Right lobe of liver (tissue), 6 donors: ENCODE measurements around the gene DUSP28. TPM values are rescaled to one million over a fixed set of nuclear protein-coding genes. Genes with fewer than 3 reads are reported as not detected.
"Not testable (repeated sequence)": the region's sequence is repeated elsewhere in the genome, so short reads cannot be mapped to it uniquely, and the experiment has no call there.

Experiments used
- ATAC-seq, 4 donors: fragments of 200-7000 bp; cut with Tn5 transposase; one replicate each; pipeline ENCODE4 v1.9.1; 2020; ENCODE audit warnings: mild to moderate bottlenecking in 4 of 4, moderate library complexity in 4 of 4
- DNase-seq, 3 donors: peaks; one replicate each; pipeline ENCODE4 v3.0.0-alpha.2; 2020
- H3K27ac ChIP-seq, 3 donors: fragments of 200-600 bp; one replicate each; pipeline ENCODE4 v1.8.0; 2022
- H3K27me3 ChIP-seq, 2 donors: fragments of 200-600 bp; one replicate each; pipeline ENCODE4 v1.8.0; 2022
- H3K36me3 ChIP-seq, 4 donors: fragments of 200-600 bp; sonication (generic) in 1 of 4; one replicate each; pipeline versions ENCODE4 v1.5.1 to v1.8.0; 2017 to 2022; ENCODE audit warnings: control low read depth in 1 of 4
- H3K4me1 ChIP-seq, 4 donors: fragments of 200-600 bp; sonication (generic) in 1 of 4; one replicate each; pipeline versions ENCODE4 v1.5.1 to v1.8.0; 2017 to 2022; ENCODE audit warnings: control low read depth in 1 of 4
- H3K4me3 ChIP-seq, 3 donors: fragments of 200-600 bp; one replicate each; pipeline ENCODE4 v1.8.0; 2022
- H3K9me3 ChIP-seq, 4 donors: fragments of 200-600 bp; sonication (generic) in 1 of 4; one replicate each; pipeline versions ENCODE4 v1.5.1 to v1.8.0; 2017 to 2022; ENCODE audit warnings: control low read depth in 1 of 4
- POLR2A ChIP-seq: fragments of 450-650 bp; IDR thresholded peaks from one replicate; pipeline ENCODE4 v1.6.1; 2017; ENCODE audit warnings: antibody characterized with exemption, mild to moderate bottlenecking
- WGBS: methylation state at CpG from one replicate; pipeline ENCODE4 v1.1.6; 2018; ENCODE audit warnings: low coverage, low lambda C conversion rate; ENCODE audit not compliant: insufficient coverage; ENCODE audit errors: missing lambda C conversion rate; 5-methylcytosine and 5-hydroxymethylcytosine counted together
- intact Hi-C, 2 donors: fragments of 100-400 bp; cut with DNase I; formaldehyde crosslinking; loops; one replicate each; pipeline versions ENCODE4 v1.11.2 to v1.14.1; 2022
- total RNA-seq, 6 experiments: library from RNA; depleted of rRNA in 2 of 6; stranded (reverse); fragments of >200 nt in 2 of 6; fragmentation: NEBNext Ultra II Directional in 3 of 6; extraction: Animal tissue kit (Norgen Biotek cat#: 25700) in 3 of 6; gene quantifications; one replicate each; pipeline versions ENCODE4 v1.1.0 to v1.2.4, GENCODE V29; 2016 to 2023
- TF ChIP-seq, protein P1 (sequence below), 4 donors: fragments of 200-600 bp in 3 of 4; fragments of 450-650 bp in 1 of 4; IDR thresholded peaks; one replicate each; pipeline versions ENCODE4 v1.5.1 to v1.8.0; 2016 to 2022; ENCODE audit warnings: antibody characterized with exemption in 4 of 4, mild to moderate bottlenecking in 2 of 4
- donor health status: DM: no; HTN: yes; CAD: no.
- donor health status: DM: no; HTN: no; CAD: no.
- donor health status: DM: no; HTN: no; CAD: no.
- donor health status: DM: no; HTN: yes; CAD: no.
- donor health status: DM: no; HTN: yes; CAD: no.

The DUSP28 gene
- total RNA-seq, 6 experiments from 2014 or later, result 1.3 to 3.5 (median 2.1) TPM

DNA sequence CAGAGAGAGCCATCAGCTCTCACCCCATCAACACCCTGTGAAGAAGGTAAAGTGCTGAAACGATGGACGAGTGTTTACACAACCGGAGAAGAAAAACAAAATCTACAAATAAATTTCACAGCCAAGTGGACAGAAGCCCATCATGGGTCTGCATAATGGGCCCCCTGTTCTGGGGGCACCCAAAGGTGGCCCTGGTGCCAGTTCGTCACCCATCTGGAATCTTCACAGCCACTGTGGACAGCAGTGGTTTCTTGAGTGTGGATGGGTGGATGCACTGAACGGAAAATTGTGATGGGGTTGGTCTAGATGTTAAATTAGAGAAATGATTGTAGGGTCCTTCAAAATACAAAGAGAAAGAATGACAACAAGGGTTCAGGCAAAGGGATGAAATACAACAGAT, 41.2 kb upstream of the DUSP28 start:
- Histone ChIP-seq H3K27me3 (no peaks in the 10 kb centered on the region), H3K4me3 (no peak overlapping the region), H3K4me1 (no peaks in the 10 kb centered on the region), H3K9me3 (no peaks in the 10 kb centered on the region), H3K27ac (no peak overlapping the region), H3K36me3 (no peaks in the 10 kb centered on the region)
- DNase-seq (no peak), ATAC-seq (no peak)
- 89% methylated on average over 5 of the region's 5 CpGs for WGBS
- intact Hi-C loops, result no loop called here
- no peak for TF ChIP-seq POLR2A
- TF ChIP-seq, protein P1, sequence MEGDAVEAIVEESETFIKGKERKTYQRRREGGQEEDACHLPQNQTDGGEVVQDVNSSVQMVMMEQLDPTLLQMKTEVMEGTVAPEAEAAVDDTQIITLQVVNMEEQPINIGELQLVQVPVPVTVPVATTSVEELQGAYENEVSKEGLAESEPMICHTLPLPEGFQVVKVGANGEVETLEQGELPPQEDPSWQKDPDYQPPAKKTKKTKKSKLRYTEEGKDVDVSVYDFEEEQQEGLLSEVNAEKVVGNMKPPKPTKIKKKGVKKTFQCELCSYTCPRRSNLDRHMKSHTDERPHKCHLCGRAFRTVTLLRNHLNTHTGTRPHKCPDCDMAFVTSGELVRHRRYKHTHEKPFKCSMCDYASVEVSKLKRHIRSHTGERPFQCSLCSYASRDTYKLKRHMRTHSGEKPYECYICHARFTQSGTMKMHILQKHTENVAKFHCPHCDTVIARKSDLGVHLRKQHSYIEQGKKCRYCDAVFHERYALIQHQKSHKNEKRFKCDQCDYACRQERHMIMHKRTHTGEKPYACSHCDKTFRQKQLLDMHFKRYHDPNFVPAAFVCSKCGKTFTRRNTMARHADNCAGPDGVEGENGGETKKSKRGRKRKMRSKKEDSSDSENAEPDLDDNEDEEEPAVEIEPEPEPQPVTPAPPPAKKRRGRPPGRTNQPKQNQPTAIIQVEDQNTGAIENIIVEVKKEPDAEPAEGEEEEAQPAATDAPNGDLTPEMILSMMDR (IDR thresholded peaks at IDR 0.05), result no peak

GRCh38 chr2:240519396-240520129, 40.6 kb upstream of the DUSP28 start:
- H3K4me3 ChIP-seq, result no peak overlapping the region
- no peak for ATAC-seq

GRCh38 chr2:240520130-240520973, 39.8 kb upstream of the DUSP28 start:
- TF ChIP-seq, protein P1 (IDR thresholded peaks at IDR 0.05), result no peak
- no peak for TF ChIP-seq POLR2A
- ATAC-seq (no peak), DNase-seq (peak in 1 of 3 donors; percentile 32)
- WGBS, result 72% methylated on average over 8 of the region's 52 CpGs
- Histone ChIP-seq H3K27me3 (no peaks in the 10 kb centered on the region), H3K4me1 (no peaks in the 10 kb centered on the region), H3K27ac (no peak overlapping the region), H3K9me3 (no peaks in the 10 kb centered on the region), H3K4me3 (no peak overlapping the region), H3K36me3 (no peaks in the 10 kb centered on the region)
- intact Hi-C loops, result no loop called here

More at GRCh38 chr2:240519396-240520129, 40.6 kb upstream of the DUSP28 start:
- Histone ChIP-seq H3K4me1 (no peaks in the 10 kb centered on the region), H3K9me3 (no peaks in the 10 kb centered on the region), H3K27ac (no peak overlapping the region), H3K27me3 (no peaks in the 10 kb centered on the region), H3K36me3 (no peaks in the 10 kb centered on the region)
- 77% methylated on average over 23 of the region's 25 CpGs for WGBS
- intact Hi-C loops, result no loop called here
- TF ChIP-seq POLR2A, result no peak
- TF ChIP-seq, protein P1 (IDR thresholded peaks at IDR 0.05), result no peak
- peak in 1 of 3 donors; percentile 28 for DNase-seq

GRCh38 chr2:240520974-240521350, 39.2 kb upstream of the DUSP28 start:
- no peak for ATAC-seq
- Histone ChIP-seq H3K27me3 (no peaks in the 10 kb centered on the region), H3K36me3 (no peaks in the 10 kb centered on the region), H3K9me3 (no peaks in the 10 kb centered on the region), H3K27ac (no peak overlapping the region), H3K4me3 (no peak overlapping the region), H3K4me1 (no peaks in the 10 kb centered on the region)
- TF ChIP-seq, protein P1 (IDR thresholded peaks at IDR 0.05), result no peak
- no peak for TF ChIP-seq POLR2A
- 92% methylated on average over 4 of the region's 12 CpGs for WGBS
- intact Hi-C loops, result no loop called here
- peak in 1 of 3 donors; percentile 29 for DNase-seq

DNA sequence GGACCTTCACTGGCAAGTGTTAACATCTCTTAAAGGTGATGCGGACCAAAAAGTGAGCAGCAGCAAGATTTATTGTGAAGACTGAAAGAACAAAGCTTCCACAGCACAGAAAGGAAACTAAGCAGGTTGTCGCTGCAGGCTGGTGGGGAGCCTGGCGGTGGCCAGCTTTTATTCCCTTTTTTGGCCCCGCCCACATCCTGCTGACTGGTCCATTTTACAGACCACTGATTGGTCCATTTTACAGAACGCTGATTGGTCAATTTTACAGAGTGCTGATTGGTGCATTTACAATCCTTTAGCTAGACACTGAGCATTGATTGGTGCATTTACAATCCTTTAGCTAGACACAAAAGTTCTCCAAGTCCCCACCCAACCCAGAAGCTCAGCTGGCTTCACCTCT, 38.3 kb upstream of the DUSP28 start:
- DNase-seq, result peak in 1 of 3 donors; percentile 12
- H3K27ac ChIP-seq, result not testable (repeated sequence)

More for the DNA sequence above, 38.3 kb upstream of the DUSP28 start:
- H3K27me3 ChIP-seq, H3K4me3 ChIP-seq, H3K9me3 ChIP-seq, H3K4me1 ChIP-seq, H3K36me3 ChIP-seq, ATAC-seq, intact Hi-C loops: not testable (repeated sequence)
- WGBS, result 90% methylated on average over 3 of the region's 5 CpGs
